Esophagus squamous epithelium (tissue), 4 donors: ENCODE measurements around the gene VAV3.

Experiments
- POLR2A ChIP-seq, 4 donors: fragments of 450-650 bp; IDR thresholded peaks; one replicate each; pipeline ENCODE4 v1.6.1; 2017; ENCODE audit warnings: antibody characterized with exemption in 4 of 4, mild to moderate bottlenecking in 4 of 4, moderate library complexity in 3 of 4
- TF ChIP-seq, protein P1 (sequence below), 6 experiments: fragments of 450-650 bp in 4 of 6; fragments of 200-600 bp in 2 of 6; sonication (generic) in 2 of 6; IDR thresholded peaks; one replicate each; pipeline ENCODE4 v1.5.1; 2016 to 2019; ENCODE audit warnings: antibody characterized with exemption in 6 of 6, mild to moderate bottlenecking in 4 of 6, moderate library complexity in 4 of 6

DNA sequence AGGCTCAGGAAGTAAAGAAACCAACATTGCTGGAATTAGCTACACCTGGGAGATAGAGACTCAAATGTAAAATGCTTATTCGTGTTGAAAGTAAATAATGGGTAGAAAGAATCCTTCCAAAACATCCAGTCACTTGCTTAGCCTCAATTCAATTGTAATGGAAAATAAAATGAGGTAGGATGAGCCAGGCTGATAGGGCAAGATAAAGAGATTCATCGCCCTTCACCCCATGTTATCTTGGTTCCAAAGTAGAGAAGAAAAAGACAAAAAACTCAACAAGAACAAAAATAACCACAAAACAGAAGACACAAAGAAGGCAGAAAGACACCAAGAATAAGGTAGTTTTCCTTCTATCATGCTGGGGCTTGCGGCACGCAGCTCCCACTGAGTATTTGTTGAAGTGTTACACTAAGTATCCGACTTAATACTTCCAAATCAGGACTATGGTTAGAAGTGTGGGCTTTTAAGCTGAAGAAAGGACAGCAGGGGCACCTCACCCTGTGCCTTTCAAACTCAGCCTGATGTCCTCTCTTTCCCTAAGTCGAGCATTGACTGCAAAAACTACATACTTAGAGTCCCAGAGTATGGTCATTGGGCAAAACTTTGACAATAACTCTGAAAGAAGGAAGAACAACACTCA lies 202.1 kb downstream of the VAV3 start:
- TF ChIP-seq, protein P1, sequence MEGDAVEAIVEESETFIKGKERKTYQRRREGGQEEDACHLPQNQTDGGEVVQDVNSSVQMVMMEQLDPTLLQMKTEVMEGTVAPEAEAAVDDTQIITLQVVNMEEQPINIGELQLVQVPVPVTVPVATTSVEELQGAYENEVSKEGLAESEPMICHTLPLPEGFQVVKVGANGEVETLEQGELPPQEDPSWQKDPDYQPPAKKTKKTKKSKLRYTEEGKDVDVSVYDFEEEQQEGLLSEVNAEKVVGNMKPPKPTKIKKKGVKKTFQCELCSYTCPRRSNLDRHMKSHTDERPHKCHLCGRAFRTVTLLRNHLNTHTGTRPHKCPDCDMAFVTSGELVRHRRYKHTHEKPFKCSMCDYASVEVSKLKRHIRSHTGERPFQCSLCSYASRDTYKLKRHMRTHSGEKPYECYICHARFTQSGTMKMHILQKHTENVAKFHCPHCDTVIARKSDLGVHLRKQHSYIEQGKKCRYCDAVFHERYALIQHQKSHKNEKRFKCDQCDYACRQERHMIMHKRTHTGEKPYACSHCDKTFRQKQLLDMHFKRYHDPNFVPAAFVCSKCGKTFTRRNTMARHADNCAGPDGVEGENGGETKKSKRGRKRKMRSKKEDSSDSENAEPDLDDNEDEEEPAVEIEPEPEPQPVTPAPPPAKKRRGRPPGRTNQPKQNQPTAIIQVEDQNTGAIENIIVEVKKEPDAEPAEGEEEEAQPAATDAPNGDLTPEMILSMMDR (IDR thresholded peaks at IDR 0.05) = no peak
- TF ChIP-seq POLR2A (IDR thresholded peaks at IDR 0.05) = no peak
